ENCODE results near the gene DLGAP4. TPM values are rescaled to one million over a fixed set of nuclear protein-coding genes. Genes with fewer than 3 reads are reported as not detected.

The DLGAP4 gene
- total and polyA plus RNA-seq, 10 of the 15 experiments (the other 5 are each of a cell fraction or from before 2014, with no cell fraction given): 0.42 to 43.3 (median 19.0) TPM

GRCh38 chr20:36497856-36498255, 191.7 kb downstream of the DLGAP4 start (continued):
- TF ChIP-seq ZSCAN29 (IDR thresholded peaks at IDR 0.05) (no peak), MYC (IDR thresholded peaks at IDR 0.05; ENCODE audit: insufficient read depth, insufficient read length, insufficient replicate concordance, low read length, severe bottlenecking) (no peak), USF2 (IDR thresholded peaks at IDR 0.05; ENCODE audit: borderline replicate concordance, low read depth, low read length) (no peak), ESRRA (IDR thresholded peaks at IDR 0.05; ENCODE audit: low read length) (no peak), SP1 (IDR thresholded peaks at IDR 0.05; ENCODE audit: low read depth, low read length) (no peak), CREB1 (IDR thresholded peaks at IDR 0.05; ENCODE audit: low read depth) (no peak)

GRCh38 chr20:36498386-36499179, 192.4 kb downstream of the DLGAP4 start:
- in situ Hi-C loops (cut with MboI) (no loop called here), intact Hi-C loops (cut with micrococcal nuclease; ENCODE audit: unreplicated experiment) (no loop called here)
- CTCF ChIA-PET: no interaction called here
- no TSS peak for BruUV-seq (replicated peaks)
- Histone ChIP-seq H3K79me2 (ENCODE audit: control insufficient read depth, insufficient read depth, low read length) (no peaks in the 10 kb centered on the region; the same call in 1 of the 2 replicates), H2AFZ (ENCODE audit: control insufficient read depth, low read depth, low read length) (no peak overlapping the region), H3K4me2 (ENCODE audit: control insufficient read depth, insufficient read depth) (no peak overlapping the region), H4K20me1 (ENCODE audit: control insufficient read depth, insufficient read depth) (no peaks in the 10 kb centered on the region; the same call in 1 of the 2 replicates), H3K27me3 (replicated peaks in 1 of 2; ENCODE audit: control insufficient read depth in 2 of 2, insufficient read depth in 2 of 2, low read length in 1 of 2) (no peaks in the 10 kb centered on the region), H3K9me3 (replicated peaks; ENCODE audit: control insufficient read depth, insufficient read depth, low read length) (no peaks in the 10 kb centered on the region), H3K4me1 (ENCODE audit: control insufficient read depth, insufficient read depth, low read length) (no peaks in the 10 kb centered on the region), H3K27ac (ENCODE audit: control insufficient read depth, insufficient read depth) (no peak overlapping the region), H3K9ac (ENCODE audit: control insufficient read depth, insufficient read depth, low read length) (no peak overlapping the region), H3K4me3 (no peak overlapping the region), H3K36me3 (ENCODE audit: control insufficient read depth in 2 of 2, insufficient read depth in 2 of 2, low read length in 1 of 2) (peaks cover 11 to 25% of the 10 kb centered on the region in 2 experiments; a peak in 3 of 4 replicates)
- SMC1A ChIA-PET (ENCODE audit: uncharacterized antibody, unreplicated experiment): interaction anchor here (0.6 kb wide), 1 partner anchor 18 kb away, joined by 3 read pairs; no protein-coding TSS in a partner anchor
- POLR2A ChIA-PET: no interaction called here
- no peak for DNase-seq (ENCODE audit: low read depth, low spot score)
- RAD21 ChIA-PET (ENCODE audit: unreplicated experiment): no interaction called here
- no peak for TF ChIP-seq ATF2 (IDR thresholded peaks at IDR 0.05; ENCODE audit: low read length)
- 93% methylated on average over 14 of the region's 14 CpGs for WGBS (ENCODE audit: insufficient coverage, insufficient replicate concordance, low lambda C conversion rate, missing lambda C conversion rate)
- no peak for ATAC-seq
- no peak for FAIRE-seq

All from GM12878 (cell line).